Smooth muscle cell (in vitro differentiated cells): ENCODE measurements around the gene VPS13D. TPM values are rescaled to one million over a fixed set of nuclear protein-coding genes. Genes with fewer than 3 reads are reported as not detected.

Source experiments
- DNase-seq: peaks from one replicate; lab custom pipeline; 2025; ENCODE audit not compliant: unreplicated experiment; lab: John Stamatoyannopoulos, UW
- H2AFZ ChIP-seq: fragments of 200-600 bp; sonication (generic); 2 replicates; pipeline ENCODE4 v1.6.0; 2016; ENCODE audit warnings: antibody characterized with exemption, low read depth, mild to moderate bottlenecking
- H3F3A ChIP-seq: fragments of 200-600 bp; sonication (generic); 2 replicates; pipeline ENCODE4 v1.6.0; 2017; ENCODE audit warnings: antibody characterized with exemption, low read depth
- H3K27ac ChIP-seq: fragments of 200-600 bp; sonication (generic); 2 replicates; pipeline ENCODE4 v1.5.1; 2016; ENCODE audit warnings: low read depth, mild to moderate bottlenecking
- H3K27me3 ChIP-seq: fragments of 200-600 bp; sonication (generic); 2 replicates; pipeline ENCODE4 v1.6.1; 2016; ENCODE audit warnings: low read depth, mild to moderate bottlenecking
- H3K36me3 ChIP-seq: fragments of 200-600 bp; sonication (generic); 2 replicates; pipeline ENCODE4 v1.5.1; 2016; ENCODE audit warnings: low read depth
- H3K4me1 ChIP-seq: fragments of 200-600 bp; sonication (generic); 2 replicates; pipeline ENCODE4 v1.5.1; 2016; ENCODE audit warnings: low read depth
- H3K4me2 ChIP-seq: fragments of 200-600 bp; sonication (generic); 2 replicates; pipeline ENCODE4 v1.6.0; 2016; ENCODE audit warnings: mild to moderate bottlenecking
- H3K4me3 ChIP-seq: fragments of 200-600 bp; sonication (generic); 2 replicates; pipeline ENCODE4 v1.5.1; 2016; ENCODE audit warnings: mild to moderate bottlenecking
- H3K79me2 ChIP-seq: fragments of 200-600 bp; sonication (generic); 2 replicates; pipeline ENCODE4 v1.6.0; 2016; ENCODE audit warnings: low read depth, mild to moderate bottlenecking
- H3K9ac ChIP-seq: fragments of 200-600 bp; sonication (generic); 2 replicates; pipeline ENCODE4 v1.6.0; 2016; ENCODE audit warnings: low read depth
- H3K9me3 ChIP-seq: fragments of 200-600 bp; sonication (generic); replicated peaks from 2 replicates; pipeline ENCODE4 v1.5.1; 2016; ENCODE audit warnings: low read depth
- H4K20me1 ChIP-seq: fragments of 200-600 bp; sonication (generic); 2 replicates; pipeline ENCODE4 v1.6.0; 2016; ENCODE audit warnings: low read depth
- CTCF ChIP-seq: fragments of 200-600 bp; sonication (generic); IDR thresholded peaks from 2 replicates; pipeline ENCODE4 v1.5.1; 2017; ENCODE audit warnings: borderline replicate concordance, mild to moderate bottlenecking, antibody characterized with exemption; ENCODE audit not compliant: insufficient read depth, poor library complexity, severe bottlenecking
- WGBS: methylation state at CpG from one replicate; pipeline ENCODE4 v1.1.7; 2016; ENCODE audit warnings: low lambda C conversion rate; 5-methylcytosine and 5-hydroxymethylcytosine counted together
- polyA plus RNA-seq: library from polyadenylated mRNA; unstranded; fragments of >200 nt; fragmentation: Nextera tagmentation; extraction: Ambion mirVana; gene quantifications from 2 replicates; pipeline ENCODE4 v1.2.1, GENCODE V29; 2016
- total RNA-seq: library from RNA; depleted of rRNA; stranded (reverse); fragments of >200 nt; gene quantifications from 2 replicates; pipeline ENCODE4 v1.2.3, GENCODE V29; 2014

VPS13D gene
- total and polyA plus RNA-seq, 2 experiments from 2014 or later, result 3.5 to 20.0 TPM

DNA sequence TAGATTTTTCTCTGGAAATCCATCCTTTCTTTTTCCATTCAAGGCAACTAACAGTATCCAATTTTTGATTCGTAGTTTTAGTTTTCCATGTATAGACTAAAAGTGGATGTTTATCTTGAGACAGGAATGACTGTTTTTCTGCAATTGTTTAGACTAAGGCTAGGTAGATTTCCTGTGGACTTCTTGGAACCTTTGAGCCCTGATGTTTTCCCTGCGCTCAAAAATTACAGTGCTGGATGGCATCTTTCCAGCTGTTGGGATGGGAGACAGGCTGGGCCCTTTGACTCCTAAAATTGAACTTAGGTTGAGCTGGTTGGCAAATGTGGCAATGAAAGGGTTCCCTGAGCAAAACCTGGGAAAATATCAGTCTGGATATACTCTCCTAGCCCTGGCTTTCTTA lies 207.8 kb downstream of the VPS13D start:
- WGBS, result 98% methylated on average over 2 of the region's 2 CpGs
- TF ChIP-seq CTCF, result no peak
- Histone ChIP-seq H3K4me1 (peaks cover 6% of the 10 kb centered on the region), H3K4me3 (no peak overlapping the region), H3K9me3 (no peaks in the 10 kb centered on the region), H4K20me1 (peaks cover 34% of the 10 kb centered on the region), H2AFZ (no peak overlapping the region), H3K36me3 (no peaks in the 10 kb centered on the region), H3K27me3 (no peaks in the 10 kb centered on the region), H3K79me2 (no peaks in the 10 kb centered on the region), H3K27ac (no peak overlapping the region), H3F3A (peaks cover 6% of the 10 kb centered on the region), H3K4me2 (no peak overlapping the region), H3K9ac (no peak overlapping the region)
- DNase-seq, result no peak

DNA sequence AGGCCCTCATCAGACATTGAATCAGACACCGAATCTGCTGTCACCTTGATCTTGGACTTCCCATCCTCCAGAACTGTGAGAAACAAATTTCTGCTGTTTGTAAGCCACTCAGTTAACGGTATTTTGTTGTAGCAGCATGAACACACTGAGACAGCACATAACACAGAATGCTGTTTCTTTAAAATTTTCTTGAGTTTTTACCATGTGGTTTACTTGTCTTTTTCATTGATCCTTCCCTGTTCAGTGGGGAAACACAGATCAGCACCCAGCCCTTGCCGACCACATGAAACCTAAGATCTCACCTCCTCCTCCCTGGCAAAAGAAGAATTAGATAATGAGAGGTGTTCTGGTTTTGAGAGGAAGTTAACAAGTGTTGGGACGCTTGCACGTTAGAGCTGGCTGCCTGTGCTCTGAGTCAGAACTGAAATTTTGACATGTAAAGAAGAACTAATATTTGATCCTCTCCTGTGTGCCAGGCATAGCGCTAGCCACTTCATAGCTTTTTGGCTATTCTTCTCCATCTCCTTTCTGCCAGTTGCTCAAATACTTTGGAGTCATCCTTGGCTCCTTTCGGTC lies 208.6 kb downstream of the VPS13D start:
- Histone ChIP-seq H3K27me3 (no peaks in the 10 kb centered on the region), H2AFZ (no peak overlapping the region), H3K4me1 (peaks cover 6% of the 10 kb centered on the region), H4K20me1 (peaks cover 30% of the 10 kb centered on the region), H3K4me3 (no peak overlapping the region), H3K4me2 (no peak overlapping the region), H3K36me3 (no peaks in the 10 kb centered on the region), H3K9ac (no peak overlapping the region), H3K27ac (no peak overlapping the region), H3F3A (peaks cover 6% of the 10 kb centered on the region), H3K9me3 (no peaks in the 10 kb centered on the region), H3K79me2 (no peaks in the 10 kb centered on the region)
- no peak for DNase-seq
- 91% methylated on average over 7 of the region's 7 CpGs for WGBS
- TF ChIP-seq CTCF, result no peak

DNA sequence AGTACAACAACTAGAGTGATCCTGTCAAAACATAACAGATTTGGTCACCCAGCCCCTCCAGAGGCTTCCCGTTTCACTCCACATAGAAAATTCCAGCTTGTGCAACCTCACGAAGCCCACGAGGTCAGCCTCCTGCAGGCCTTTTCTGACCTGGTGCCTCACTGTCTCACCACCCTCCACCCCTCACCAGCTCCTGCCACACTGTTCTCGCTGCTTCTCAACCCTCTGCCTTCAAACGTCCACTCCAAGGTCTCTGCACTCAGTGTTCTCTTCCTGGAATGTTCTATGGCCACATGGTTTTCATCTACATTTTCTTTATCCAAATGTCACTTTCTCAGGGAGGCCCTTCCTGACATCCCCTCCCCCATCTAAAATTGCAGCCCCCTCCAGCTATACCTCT lies 209.2 kb downstream of the VPS13D start:
- H3K4me3 ChIP-seq, result no peak overlapping the region
- H4K20me1 ChIP-seq, result peaks cover 24% of the 10 kb centered on the region
- no peak overlapping the region for H3K4me2 ChIP-seq
- no peaks in the 10 kb centered on the region for H3K79me2 ChIP-seq
- H3K27ac ChIP-seq, result no peak overlapping the region
- no peak overlapping the region for H2AFZ ChIP-seq
- H3K27me3 ChIP-seq, result no peaks in the 10 kb centered on the region
- H3F3A ChIP-seq, result peaks cover 6% of the 10 kb centered on the region
- DNase-seq, result no peak
- no peak overlapping the region for H3K9ac ChIP-seq
- no peaks in the 10 kb centered on the region for H3K9me3 ChIP-seq
- peaks cover 4% of the 10 kb centered on the region for H3K4me1 ChIP-seq
- WGBS, result 75% methylated on average over 5 of the region's 5 CpGs
- no peaks in the 10 kb centered on the region for H3K36me3 ChIP-seq
- no peak for TF ChIP-seq CTCF

DNA sequence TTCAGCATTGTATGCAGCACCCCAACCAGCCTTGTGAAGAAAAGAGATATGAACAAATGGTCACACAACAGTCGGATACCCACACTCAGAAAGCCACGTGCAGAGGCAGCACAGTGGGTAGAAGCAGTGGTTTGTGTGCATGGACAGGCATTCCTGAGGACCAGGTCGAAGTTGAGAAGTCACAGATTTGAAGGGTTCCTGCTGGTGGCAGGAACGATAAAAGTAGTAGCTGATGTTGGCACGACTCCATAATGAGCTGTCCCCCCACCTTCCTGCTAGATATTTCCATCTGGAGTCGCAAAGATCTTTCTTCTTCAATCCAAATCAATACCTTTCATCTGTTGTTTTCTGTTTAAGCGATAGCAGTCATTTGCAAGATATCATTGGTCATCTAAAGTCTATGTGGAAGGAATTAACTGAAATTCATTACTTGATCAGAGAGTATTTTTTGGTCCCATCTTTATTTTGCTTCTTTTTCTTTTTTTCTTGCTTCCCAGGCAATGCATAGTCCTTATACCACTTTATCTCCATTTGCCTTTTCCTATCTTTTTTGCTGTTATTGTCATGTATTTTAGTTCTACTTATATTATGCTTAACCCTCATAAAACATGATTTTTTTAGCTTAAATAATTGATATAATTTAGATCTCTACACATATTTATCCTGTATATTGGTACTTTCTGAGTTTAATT lies 211.7 kb downstream of the VPS13D start:
- H3K79me2 ChIP-seq, result no peaks in the 10 kb centered on the region

More for the DNA sequence above, 211.7 kb downstream of the VPS13D start:
- no peaks in the 10 kb centered on the region for H3K4me1 ChIP-seq
- H3K27ac ChIP-seq, result no peak overlapping the region
- no peaks in the 10 kb centered on the region for H3K36me3 ChIP-seq
- no peaks in the 10 kb centered on the region for H3K27me3 ChIP-seq
- H3K4me3 ChIP-seq, result no peak overlapping the region
- no peak overlapping the region for H3K4me2 ChIP-seq
- no peak overlapping the region for H3K9ac ChIP-seq
- WGBS, result 95% methylated on average over 7 of the region's 7 CpGs
- no peaks in the 10 kb centered on the region for H3K9me3 ChIP-seq
- H2AFZ ChIP-seq, result no peak overlapping the region
- no peak for TF ChIP-seq CTCF
- no peaks in the 10 kb centered on the region for H4K20me1 ChIP-seq
- DNase-seq, result no peak
- H3F3A ChIP-seq, result no peaks in the 10 kb centered on the region
